ENCODE measurements around the gene MACROH2A1. TPM values are rescaled to one million over a fixed set of nuclear protein-coding genes. Genes with fewer than 3 reads are reported as not detected.

MACROH2A1 gene
- total RNA-seq, 1 donor from 2014 or later = 101 TPM

DNA sequence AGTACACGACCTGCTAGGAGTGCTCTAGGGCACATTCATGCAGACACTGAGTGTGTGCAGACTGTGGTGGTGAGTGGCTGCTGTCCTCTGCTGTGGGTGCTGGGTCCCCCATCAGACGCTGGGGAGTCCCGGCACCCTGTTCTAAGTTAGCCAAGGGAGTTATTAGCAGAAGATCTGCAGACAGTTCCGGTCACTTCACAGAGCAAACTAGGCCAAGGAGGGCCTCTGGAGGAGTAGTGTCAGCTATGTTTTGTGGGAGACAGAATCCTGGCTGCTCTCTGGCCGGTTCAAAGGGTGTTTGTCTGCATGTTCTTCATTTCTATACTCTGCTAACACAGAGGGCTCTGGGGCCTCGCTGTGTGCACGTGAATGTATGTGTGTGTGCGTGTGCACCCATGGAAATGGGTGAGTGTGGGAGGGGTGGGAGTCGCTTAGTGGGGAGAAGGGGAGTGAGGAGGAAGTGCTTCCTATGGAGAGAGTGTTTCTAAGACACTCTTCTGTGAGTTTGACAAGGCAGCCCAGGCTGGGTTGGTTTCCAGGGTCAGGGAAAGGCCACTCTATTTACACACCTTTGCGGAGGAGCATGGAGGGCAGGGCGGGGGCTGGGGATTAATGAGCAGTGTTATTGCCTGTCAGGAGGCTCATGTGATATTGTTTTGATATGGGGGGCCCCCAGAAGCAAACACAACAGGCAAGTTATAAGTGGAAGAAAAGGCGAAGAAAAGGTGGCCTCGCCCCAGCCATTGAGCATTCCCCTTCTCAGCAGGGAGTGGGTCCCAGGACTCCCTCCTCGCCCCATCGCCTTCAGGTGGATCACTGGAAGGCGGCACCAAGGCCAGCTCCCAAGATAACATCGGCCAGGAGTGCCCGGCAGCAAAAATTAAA is 68.9 kb downstream of the MACROH2A1 start:
- DNase-seq = no peak

DNA sequence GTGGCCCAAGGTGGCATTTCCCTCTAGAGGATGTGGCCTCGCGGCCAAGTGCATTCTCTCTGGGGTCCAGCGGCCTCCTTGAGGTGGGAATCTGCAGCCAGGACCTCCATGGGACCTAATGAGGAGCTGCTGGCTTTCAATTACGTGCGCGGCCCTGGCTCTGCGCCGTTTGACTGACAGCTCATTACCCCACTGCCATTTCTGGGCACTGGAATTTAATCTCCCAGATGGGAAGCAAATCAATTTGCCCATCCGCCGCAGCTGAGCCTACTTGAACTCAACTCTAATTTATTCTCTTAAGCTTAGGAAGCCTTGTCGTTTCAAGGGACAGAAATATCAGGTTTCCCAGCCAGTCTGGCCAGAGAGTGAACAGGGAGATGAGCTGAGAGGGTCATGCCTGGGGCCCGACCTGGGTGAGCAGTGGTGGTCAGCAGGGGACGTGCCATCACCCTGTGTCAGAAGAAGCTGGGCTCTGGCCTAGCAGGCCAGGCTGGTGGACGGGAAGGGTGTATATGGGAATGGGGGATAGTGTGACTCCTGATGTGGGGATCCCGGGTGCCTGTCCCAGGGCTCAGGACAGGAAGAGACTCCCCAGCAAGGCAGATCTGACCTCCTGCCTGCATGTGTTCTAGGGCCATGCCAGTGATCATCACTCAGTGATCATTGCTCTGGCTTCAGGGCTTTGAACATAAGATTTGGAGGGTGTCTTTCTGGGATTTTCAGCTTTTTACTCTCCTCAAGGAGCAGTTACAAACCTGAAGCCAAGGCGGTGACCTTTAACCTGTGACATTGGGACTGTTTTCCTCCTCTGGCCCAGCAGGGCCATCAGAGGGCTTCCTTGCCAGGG is 69.7 kb downstream of the MACROH2A1 start:
- no peak for DNase-seq

DNA sequence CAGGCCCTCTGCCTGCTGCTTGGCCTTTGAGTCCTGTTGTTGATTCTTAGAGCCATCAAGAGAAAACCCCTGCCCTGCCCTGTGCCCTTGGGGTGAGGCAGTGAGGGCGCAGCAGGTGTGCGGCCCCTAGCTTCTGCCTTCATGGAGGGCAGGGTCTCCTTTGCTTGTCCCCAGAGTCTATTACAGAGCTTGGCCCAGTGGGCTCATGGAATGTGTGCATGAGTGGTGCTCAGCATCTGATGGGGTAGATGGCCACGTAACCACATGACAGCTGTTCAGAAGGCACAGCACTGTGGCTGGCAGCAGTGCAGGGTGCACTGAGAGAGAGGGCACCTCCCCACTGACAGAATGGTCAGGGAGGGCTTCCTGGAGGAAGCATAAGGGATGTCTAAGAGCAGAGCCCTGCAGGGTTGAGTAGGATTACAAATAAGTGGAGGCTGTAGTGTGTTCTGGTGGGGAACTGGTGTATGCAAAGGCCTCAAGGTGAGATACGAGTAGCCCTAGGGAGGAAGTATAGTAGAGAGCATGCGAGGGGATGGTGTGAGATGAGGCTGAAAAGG is 70.8 kb downstream of the MACROH2A1 start:
- no peak for DNase-seq

DNA sequence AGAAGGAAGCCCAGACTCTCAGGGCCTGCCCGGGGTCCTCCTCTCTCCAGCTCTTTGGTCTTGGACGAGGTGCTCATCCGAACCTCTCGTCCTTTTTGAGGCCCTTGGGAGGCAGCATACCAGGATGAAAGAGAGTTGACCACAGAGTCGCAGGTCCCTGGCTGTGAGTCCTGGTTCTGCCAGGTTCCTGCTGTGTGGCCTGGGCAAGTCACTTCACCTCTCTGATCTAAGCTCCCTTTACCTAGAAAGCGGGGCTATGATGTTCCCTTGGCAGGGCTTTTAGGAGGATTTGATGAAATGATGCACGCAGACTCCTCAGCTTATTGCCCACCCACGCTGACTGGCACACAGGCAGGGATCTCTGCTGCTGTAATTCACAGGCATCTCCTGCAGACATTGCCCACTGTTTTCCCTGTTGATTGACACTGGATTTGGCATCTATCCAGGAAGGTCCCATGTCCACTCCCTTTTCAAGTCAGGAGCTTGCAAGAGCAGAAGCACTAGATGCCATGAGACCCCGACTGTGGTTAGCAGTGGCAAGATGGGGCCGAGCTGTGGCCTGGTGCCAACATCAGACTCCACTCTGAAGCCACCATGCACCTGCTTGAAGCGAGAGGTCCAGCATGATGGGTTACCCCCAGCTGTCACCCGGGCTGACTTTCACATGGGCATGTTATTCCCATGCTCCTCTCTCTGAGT is 71.5 kb downstream of the MACROH2A1 start:
- no peak for DNase-seq

DNA sequence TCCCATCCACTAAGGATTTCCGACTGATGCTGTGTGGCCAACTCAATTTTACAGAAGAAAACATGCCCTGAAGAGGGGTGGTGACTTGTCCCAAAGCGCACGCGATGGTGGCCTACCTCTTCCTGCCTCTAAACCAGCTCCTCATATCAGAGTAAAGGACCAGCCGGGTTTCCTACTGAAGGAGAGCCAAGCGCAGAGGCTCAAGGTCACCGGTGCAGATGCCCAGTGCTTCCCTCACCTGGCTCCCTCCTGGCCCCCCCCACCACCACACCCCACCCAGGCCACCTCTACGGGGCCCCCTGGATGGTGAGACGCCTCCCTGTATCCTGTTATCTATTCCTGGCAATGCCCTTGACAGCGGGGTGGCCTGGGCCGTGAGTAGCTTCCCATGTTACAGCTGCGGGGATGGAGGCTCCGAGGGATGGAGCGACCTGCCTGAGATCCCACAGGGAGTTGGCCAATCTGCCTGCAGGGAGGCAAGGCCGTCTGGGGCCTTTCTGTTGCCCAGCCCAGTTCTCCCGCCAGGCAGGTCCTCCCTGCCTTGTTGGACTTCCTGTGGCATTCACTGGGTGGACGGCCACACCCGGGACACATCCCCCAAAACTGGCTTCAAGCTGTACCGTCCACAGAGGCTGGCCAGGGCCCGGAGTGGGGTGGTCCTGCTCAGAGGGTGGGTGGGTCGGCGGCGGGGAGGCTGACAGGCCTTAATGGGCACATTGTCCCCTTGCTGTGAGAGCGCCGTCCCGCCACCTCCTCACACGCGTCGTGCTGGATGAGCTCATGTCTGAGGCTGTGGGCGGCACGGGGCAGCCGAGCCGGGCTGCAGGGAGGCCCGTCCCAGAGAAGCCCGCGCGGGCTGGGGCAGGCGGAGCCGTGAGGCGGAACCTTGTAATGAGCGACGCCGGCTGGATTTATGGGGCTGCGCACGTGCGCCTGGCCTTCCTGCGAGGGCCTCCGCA is 72.5 kb downstream of the MACROH2A1 start:
- no peak for DNase-seq

DNA sequence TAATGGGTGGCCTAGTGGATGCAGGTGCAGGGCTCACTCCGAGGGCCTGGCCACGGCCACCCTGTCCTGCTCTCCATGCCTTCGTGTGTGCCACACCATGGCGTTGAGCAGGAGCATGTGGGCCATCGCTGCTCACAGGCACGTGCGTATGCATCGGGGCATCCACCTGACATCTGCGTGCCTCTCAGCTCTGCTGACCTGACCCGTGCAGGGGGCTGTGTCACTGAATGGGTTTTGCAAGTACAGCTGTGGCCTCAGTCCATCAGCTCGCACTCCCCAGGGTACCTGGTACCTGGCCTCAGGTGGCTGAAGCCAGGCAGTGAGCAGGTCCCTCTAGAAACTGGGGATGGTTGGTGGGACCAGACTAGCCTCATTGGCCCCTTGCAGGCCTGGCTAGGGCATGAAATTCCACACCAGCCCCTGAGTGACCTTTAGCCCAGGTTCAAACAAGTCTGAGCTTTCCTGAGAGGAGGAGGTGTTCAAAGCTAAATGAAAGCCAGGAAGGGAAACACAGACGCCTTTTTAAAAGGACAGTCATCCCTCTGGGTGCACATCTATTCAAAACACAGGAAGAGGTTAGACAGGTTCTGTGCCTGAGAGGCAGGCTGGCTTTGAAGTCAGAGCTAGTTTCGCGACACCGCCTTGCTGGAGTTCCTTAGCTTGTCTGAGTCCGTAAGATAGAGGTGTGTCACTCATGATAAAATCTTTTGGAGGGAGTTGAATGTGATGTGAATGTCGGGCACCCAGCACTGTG is 74.0 kb downstream of the MACROH2A1 start:
- DNase-seq = no peak

DNA sequence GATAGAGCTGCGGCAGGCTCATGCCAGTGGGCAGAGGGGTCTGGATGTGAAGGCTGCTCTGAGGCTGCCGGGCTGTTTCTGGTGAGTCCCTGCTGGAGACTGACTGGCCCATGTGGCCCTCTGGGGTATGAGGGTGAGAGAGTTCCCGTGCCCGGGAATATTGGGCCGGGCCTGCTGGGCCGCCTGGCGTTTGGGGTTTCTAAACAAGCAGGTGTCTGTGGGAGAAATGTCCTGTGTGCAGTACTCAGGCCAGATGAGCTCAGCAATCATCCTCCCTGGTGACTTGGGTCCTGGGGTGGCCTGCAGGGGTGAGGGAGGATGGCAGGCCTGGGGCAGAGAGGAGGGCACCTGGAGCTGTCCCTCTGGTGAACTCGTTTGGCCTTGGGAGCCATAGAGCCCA is 74.9 kb downstream of the MACROH2A1 start:
- no peak for DNase-seq

DNA sequence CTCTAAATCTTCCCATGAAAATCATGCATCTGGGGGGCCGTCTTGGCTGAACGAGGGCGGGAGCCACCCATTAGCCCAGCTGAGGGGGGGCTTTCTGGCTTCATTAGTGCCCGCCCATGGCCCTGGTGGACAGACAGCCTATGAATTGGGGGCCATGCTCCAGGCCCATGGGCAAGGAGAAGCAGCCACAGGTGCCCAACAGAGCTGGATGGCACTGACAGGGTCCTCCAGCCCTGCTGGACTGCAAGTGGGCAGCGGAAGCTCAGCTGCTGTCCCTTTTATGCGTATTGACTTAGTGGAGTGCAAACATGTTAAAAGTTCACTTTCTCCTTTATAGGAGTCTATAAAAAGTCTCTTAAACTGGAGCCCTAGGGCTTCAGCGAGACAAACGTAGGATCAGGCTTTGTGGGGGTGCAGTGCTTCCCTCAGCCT is 75.3 kb downstream of the MACROH2A1 start:
- no peak for DNase-seq

DNA sequence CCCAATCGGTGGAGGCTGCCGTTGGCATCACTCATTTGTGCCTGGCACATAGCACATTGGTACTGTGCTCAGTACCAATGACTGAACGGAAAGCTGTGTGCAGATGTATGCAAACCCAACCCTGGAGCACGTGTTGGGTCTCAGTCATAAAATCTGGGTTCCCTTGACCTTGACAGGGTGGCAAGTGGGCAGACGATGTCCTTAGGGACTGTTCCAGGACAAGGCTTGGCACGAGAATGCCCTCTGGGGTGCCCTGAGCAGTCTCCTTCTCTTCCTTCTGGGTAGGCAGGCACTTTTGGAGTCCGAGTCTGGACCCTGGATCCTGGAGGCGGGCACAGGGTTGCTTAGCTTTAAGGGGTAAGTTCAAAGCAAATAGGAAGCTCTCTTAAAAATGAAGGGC is 75.8 kb downstream of the MACROH2A1 start:
- DNase-seq = no peak

DNA sequence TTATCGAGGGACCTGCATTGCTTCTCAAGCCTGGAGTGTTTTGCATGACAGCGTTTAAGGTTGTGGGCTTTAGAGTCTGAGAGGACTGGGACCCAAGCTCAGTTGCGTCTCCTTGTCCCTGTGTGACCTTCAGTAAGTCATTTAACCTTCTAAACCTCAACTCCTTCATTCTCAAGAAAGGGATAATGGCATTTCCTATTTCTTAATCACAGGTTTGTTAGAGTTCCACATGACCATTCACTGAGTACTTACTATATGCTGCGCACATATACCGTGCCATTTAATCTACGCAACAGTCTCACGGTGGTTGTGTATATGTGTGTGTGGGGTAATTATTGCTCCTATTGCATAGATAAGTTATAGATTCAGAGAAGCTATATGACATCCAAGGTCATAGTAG is 76.3 kb downstream of the MACROH2A1 start:
- no peak for DNase-seq

DNA sequence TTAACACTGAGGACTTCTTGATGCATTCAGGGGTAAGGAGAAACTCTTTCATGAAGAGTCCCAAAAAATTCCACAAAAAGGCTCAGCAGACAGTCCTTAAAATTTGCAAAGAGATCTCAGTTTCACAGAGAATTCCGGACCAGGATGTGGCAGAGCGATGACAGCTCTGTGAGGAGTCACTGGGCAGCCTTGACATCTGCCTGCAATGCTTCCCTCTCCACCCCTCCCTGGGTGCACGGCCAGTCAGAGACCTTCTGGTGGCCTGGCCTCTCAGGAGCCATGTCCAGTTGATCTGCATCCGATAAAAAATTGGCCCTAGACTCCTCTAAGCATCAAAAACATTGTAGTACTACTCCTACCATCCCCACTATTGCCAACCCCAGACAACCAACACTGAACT is 76.8 kb downstream of the MACROH2A1 start:
- DNase-seq = no peak

DNA sequence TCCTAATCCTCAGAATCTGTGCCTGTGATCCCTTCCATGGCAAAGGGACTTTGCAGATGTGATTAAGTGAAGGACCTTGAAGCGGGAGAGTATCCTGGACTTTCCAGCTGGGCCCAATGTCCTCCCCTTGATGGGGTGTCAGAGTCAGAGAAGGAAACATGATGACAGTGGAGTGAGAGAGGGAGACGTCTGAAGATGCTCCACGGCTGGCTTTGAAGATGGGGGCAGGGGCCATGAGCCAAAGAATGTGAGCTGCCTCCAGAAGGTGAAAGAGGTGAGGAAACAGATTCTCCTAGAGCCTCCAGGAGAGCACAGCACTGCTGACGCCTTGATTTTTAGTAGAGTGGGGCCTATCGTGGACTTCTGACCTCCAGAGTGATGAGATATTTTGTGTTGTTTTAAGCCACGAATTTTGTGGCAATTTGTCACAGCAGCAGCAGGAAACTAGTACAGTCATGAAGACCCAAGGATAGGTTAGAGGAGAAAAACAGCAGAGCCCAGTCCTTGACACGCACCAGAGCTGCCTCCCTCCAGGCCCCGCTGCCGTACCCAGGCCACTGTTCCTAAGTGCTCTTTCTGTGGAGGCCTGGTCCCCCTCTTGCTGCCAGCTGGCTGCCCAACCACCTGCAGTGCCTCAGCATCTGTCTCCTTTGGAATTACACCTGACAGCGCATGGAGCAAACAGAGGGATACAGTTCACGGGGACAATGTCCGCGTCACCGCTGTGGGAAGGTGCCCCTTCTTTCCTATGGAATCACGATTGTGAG is 78.1 kb downstream of the MACROH2A1 start:
- DNase-seq = no peak

DNA sequence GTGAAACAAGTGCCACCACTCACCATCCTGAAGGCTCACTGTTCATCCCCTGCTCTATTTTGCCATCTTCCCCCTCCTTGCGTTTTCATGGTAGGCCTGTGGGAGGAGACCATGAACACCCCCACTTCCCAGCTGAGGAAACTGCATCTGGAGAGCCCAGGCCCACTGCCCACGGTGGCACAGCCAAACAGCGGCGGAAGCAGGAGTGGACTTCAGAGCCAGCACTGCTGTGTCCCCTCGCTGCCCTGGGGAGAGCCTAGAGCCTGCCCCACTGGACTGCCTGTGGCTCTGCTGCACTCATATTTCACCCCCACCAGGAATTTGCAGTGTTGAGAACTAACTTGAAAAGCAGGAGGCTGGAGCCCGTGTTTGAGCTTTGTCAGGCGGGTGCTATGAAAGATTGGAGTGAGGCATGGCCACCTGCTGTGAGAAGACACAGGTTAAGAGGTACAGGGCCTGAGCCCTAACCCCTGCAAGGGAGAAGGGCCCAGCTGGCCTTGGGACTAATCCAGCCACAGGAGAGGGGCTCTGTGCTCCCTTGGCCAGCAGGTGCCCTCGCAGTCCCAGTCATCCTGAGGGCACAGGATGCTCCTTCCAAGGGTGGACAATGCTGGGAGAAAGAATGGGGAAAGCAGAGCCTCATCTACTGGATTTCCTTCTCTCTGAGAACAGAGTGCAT is 79.0 kb downstream of the MACROH2A1 start:
- DNase-seq = no peak

DNA sequence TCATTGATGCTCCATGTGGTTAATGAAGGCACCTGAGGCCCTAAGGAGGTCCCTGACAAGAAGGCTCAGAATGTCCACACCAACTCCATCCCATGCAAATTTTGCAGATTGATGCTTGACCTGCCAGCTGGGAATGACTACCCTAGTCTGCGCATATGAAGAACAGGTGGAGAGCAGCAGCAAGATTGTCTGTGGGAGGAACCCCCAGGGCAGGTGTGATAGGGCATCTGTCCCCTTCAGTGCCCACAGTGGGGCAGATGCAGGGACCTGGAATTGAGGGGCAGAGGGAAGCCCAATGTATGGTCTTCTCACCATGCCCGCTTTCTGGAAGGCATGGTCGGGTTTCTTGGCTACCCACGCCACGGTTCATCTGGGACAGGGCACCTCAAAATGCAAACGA is 79.6 kb downstream of the MACROH2A1 start:
- DNase-seq = no peak

DNA sequence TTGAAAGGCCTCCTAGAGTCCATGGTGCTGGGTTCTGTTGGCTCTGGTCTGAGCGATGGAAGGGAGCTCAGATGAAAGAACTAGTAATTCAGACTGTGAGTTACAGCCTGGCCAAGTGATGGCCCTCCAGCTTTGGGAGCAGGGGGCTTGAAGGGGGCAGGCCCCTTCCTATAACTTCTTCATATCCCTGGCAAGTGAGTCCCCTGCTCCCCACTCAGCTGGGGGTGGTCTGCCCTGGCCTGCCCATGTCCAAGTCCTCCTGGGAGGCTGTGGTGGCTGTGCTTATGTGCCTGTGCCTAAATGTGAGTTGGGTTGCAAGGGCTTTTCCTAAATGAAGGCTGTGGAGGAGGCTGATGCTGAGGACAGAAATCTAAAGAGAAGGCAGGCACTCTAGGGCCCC is 80.1 kb downstream of the MACROH2A1 start:
- DNase-seq = no peak

DNA sequence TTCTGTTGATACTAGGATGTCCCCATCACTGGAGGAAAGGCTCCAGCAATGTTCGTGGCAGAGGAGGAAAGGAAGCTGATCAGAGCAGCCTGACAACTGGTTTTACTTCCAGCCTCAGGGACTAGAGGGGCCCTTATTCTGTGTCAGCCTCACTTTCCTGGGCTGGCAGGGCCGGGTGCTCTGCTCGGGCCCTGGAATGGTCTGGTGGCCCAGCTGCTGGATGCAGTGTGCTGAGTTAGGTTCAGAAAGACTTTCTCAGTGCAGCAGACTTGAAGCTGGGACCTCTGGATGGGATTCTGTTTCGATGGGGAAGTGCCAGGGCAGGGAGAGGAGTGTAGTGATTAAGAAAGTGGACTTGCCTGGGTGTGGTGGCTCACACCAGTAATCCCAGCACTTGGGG is 81.0 kb downstream of the MACROH2A1 start:
- DNase-seq = no peak

DNA sequence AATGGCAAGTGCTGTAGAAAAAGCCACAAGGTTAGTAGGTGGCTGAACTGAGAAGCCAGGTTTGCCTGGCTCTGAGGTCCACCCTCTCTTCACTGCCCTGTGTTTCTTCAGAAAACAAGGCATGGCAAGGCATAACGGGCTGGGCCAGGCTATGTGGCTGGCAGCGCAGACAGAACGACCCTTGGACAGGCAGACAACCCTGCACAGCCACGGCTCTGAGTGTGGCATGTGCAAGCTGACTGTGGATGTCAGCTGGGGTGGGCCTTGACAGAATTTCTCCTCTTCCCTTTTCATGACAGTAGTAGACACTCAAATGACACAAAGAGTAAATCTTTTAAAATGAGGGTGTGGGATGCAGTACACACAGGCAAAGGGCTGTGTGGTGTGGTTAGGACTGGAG is 81.7 kb downstream of the MACROH2A1 start:
- DNase-seq = no peak

DNA sequence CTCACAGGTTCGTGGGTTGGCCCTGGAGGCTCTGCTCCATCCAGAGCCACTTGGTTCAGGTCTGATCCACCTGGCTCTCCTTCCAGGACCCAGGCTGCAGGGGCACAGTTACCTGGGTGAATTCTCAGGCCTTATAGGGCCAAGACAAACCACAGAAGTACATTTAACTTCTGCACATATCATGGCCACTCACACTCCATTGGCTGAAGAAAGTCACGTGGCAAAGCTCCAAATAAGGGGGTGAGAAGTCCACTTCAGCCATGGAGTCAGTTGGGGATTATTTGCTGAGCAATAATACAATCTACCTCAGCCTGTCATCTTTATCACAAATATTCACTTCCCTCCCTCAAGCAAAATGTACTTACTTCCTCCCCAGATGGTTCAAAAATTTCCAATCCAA is 83.6 kb downstream of the MACROH2A1 start:
- DNase-seq = no peak

DNA sequence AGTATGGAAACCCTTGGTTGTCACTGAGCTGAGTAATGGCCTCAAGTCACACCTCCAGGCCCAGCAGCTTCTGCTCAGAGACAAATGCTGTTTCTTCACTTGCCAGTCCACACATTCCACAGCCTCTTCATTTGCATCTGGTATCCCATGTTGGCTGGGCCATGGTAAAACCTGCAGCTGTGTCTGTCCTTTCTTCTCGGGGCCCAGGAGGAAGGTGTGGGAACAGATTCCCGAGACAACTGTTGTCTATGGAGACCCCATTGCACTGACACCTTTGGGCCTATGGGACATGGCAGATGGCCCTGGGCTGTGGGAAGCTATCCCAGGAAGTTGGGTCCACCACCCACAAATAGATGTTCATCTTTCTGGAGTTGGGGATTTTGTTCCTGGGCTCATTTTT is 85.1 kb downstream of the MACROH2A1 start:
- DNase-seq = no peak
